ENCODE data around the gene RGS9.

DNA sequence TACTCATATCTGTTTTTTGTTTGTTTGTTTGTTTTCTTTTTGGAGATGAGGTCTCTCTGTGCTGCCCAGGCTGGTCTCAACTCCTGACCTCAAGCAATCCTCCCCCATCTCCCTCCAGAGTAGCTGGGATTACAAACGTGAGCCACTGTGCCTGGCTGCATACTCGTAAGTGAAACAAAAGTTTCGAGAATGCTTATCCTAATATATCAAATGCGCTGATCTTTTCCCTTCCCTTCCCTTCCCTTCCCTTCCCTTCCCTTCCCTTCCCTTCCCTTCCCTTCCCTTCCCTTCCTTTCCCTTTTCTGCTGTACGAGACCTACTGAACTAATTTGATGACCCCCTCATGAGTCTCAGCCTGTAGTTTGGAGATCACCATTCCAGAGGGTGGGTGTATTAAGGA lies 122.1 kb downstream of the RGS9 start:
- TF ChIP-seq CTCF (IDR thresholded peaks at IDR 0.05) (no peak), EZH2 (IDR thresholded peaks at IDR 0.05; ENCODE audit: borderline replicate concordance, insufficient read depth, low read depth, low read length, poor library complexity, severe bottlenecking) (no peak)
